ENCODE measurements around the gene DACH1.

DACH1 gene

GRCh38 chr13:71624653-71625600 lies 242.1 kb downstream of the DACH1 start:
- no peak for DNase-seq (ENCODE audit: low spot score)

DNA sequence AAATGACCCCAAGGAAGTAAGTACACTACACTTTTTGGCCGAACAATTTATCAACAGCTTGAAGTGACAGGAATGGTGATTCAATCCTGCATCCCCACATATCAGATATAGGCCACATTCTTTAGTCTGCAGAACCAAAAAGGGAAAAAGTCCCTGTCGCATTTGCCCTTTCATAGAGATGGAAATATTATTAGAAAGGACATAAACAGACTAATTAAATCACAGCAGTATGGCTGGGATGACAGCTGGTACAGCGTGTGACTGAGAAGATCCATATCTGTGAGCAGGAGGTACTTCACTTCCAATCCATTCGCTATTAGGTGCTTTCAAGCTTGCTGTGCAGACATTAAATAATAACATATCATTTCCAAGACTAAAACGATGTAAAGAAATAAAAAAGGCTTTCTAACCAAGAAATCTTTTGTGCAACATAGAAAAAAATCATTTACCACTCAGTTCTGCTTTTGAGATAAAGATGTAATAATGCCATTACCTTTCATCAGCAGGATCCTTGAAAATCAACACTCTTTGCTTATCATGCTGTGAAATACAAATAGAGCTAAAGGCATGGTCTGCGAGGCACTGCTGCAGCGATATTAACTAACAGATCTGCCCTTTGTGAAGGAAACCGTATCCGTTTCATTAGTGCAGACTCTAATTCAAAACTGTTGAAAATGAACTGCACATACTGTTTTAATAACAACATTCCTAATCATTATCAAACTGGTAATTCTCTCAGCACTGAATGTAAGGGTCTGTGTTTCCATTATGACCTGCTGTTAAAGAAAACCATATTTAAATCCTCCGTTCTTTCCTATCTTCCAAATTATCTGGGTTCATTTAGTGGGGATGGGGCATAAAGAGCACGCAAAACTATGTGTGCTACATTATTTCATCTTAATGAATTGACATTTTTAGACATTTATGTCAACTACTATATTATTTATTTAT lies 245.6 kb downstream of the DACH1 start:
- DNase-seq (ENCODE audit: low spot score), result no peak

DNA sequence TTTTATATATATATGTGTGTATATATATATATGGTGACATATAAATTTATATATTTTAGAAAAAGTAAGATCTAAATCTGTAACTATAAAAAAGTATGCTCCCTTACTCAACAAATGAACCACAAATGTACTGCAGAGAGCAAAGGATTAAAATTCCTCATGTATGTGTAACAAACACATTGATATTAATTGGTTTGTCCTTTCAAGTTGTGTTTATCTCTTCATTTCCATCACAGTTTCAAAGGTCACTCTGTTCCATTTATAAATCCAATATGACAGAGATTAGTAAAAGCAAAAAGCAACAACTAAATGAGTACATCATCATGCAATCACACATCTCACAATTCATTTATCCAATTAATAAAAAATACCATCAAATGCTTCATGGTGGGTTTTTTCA lies 247.9 kb downstream of the DACH1 start:
- DNase-seq (ENCODE audit: low spot score), result no peak

DNA sequence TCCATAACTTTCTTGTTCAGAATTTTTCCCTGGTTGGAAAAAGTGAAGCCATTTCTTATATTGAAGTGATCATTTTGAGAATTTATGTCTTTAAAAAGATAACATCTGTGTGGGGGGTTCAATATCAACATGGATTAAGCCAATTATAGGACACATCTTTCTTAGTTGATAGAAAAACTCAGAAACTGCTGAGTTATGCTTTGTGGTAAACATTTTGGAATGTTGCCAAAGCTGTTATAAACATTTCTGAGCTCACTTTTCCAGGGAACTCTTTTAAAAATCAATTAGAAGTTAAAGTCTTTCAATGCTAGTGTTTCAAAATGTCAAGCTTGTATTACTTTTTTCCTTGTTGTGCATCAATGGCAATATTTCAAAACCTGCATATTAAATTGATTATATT lies 248.8 kb downstream of the DACH1 start:
- no peak for DNase-seq (ENCODE audit: low spot score)

- DNase-seq (ENCODE audit: low spot score), result no peak
Observed at GRCh38 chr13:71617265-71617664, 249.7 kb downstream of the DACH1 start.

DNA sequence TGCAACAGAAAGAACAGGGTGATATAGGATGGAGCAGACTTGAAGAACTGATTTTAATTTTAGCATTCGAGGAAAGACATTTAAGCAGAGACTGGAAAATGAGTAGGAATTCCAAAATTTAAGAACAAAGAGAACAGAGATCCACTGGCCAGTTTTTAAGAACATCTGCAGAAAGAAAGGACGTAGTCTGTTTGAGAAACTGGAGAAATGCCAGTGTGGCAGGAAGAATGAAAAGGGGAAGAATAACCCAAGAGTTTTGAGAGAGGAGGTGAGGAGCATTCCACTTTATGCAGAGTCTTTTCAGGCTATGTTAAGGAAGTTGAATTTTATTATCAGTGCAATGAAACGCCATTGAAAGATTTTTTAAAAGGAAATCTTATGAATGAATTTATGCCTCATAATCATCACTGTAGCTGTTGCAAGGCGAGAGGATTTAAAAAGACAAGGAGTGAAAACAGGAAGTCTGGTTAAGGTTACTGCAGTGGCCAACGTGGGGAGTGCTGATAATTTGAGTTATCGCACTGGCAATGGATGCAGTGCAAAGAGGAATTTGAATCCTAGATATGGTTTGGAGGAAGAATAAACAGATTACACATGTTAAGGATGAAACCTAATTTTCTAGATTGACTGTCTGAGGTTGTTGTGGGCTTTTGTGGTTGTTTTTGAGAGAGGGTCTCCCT lies 253.8 kb downstream of the DACH1 start:
- DNase-seq (ENCODE audit: low spot score), result peak; percentile 53

DNA sequence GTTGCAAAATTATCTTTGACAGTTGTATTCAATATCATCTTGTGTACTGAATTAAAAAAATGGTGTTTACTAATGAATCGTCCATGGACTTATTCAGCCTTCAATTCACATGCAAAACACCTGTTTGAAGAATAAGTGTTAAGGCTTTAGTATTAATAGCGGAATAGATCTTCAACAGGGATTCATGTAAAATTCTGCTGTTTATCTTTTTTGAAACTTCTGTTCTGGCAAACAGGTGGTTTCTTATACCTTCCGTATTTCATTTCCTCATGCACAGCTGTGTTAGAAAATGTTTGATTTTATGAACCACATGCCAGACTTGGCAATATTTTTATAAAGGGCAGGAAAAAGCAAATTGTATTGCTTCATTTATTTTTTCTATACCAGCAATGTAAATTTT lies 255.7 kb downstream of the DACH1 start:
- peak; percentile 65 for DNase-seq (ENCODE audit: low spot score)

DNA sequence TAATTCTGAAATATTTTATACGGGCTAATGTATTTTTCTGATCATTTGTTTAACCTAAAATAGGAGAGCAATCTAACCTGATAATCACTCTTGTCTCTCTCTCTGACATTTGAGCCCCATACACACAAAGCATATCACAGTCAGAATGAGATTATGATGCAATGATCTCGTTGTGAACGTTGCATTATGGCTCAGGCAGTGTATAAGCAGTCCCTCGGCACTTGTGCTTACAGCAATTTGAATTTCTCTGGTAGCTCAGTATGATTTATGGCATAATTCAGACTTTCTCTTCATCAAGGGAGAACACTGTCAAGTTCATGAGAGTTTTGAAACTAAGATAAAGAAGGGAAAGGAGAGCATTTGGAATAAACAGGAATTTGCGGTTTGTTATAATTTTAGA lies 256.1 kb downstream of the DACH1 start:
- peak; percentile 83 for DNase-seq (ENCODE audit: low spot score)

GRCh38 chr13:71609271-71609670 lies 257.7 kb downstream of the DACH1 start:
- no peak for DNase-seq (ENCODE audit: low spot score)

- no peak for DNase-seq (ENCODE audit: low spot score)
Observed at GRCh38 chr13:71607575-71607974, 259.4 kb downstream of the DACH1 start.

DNA sequence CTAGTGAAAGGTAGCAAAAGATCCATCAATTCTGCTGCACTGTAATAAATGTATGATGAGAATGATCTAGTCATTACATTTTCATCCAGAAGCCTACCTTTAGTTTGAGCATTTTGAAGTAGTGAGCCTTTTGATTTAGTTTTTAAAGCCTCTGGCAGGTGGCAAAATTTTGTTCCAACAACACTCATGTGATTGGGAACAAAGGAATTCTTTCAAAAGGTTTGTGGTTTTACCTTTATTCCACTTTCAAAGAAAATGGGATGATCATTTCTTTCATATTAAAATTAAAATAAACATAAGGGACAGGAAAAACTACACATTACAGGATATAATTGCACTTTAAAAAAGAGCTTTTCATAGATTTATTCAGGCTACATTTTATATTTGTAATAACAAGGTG lies 260.2 kb downstream of the DACH1 start:
- DNase-seq (ENCODE audit: low spot score), result no peak

- DNase-seq (ENCODE audit: low spot score), result no peak
Observed at GRCh38 chr13:71605744-71606143, 261.3 kb downstream of the DACH1 start.

- DNase-seq (ENCODE audit: low spot score), result no peak
Observed at GRCh38 chr13:71603255-71603654, 263.7 kb downstream of the DACH1 start.

GRCh38 chr13:71602344-71602743 lies 264.7 kb downstream of the DACH1 start:
- no peak for DNase-seq (ENCODE audit: low spot score)

GRCh38 chr13:71597150-71597549 lies 269.9 kb downstream of the DACH1 start:
- DNase-seq (ENCODE audit: low spot score), result no peak

DNA sequence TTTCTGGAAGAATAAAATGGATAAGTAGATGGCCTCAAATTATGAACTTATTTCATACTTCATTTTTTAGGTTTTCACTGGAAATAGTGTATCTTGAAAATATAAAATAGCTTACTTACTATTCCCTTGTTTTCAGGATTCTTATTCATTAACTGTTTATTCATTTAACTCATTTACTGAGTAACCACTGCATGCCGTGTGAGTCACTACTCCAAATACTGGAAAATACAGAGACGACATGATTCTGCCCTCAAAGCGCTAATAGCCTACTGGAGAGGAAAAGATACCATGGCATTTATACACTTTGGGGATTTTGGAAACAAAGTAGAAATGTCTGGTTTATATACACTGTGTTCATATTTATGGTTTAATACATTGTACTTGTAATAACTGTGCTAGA lies 270.9 kb downstream of the DACH1 start:
- DNase-seq (ENCODE audit: low spot score), result no peak

- no peak for DNase-seq (ENCODE audit: low spot score)
Observed at GRCh38 chr13:71593566-71593965, 273.4 kb downstream of the DACH1 start.

- DNase-seq (ENCODE audit: low spot score), result no peak
Observed at GRCh38 chr13:71591374-71591773, 275.6 kb downstream of the DACH1 start.

DNA sequence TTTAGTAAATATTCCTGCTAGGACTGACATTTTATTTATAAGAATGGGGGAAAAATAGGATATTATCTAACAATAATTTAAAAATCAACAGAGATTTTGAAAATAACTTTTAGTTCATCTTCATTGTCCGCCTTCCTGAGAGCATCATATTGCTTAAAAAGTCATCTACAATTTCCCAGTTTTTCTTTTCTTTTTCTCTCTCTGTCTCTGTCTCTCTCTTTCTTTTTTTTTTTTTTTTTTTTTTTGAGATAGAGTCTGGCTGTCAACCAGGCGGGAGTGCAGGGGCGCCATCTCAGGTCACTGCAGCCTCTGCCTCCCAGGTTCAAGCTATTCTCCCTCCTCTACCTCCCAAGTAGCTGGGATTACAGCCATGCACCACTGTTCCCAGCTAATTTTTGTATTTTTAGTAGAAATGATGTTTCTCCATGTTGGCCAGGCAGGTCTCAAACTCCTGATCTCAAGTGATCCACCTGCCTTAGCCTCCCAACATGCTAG lies 276.3 kb downstream of the DACH1 start:
- DNase-seq (ENCODE audit: low spot score), result no peak

DNA sequence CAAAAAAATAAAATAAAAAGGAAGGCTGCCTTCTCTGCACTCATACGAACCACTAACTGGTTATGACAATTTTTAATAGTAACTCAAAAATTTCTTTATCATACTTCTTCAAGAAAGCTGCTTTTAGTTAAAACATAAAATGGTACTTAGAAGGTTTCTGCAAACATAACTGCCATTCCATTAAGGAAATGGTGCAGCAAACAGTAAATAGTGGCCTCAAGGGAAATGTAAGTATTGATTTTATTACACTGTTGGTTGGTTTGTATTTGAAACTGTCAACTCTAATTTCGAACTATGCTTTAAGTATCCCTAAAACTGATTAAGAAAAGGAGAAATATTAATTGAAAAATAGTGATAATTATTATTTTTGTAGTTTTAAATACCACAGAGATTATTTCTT lies 278.0 kb downstream of the DACH1 start:
- DNase-seq (ENCODE audit: low spot score), result no peak

GRCh38 chr13:71587817-71588216 lies 279.2 kb downstream of the DACH1 start:
- DNase-seq (ENCODE audit: low spot score), result no peak

- no peak for DNase-seq (ENCODE audit: low spot score)
Observed at GRCh38 chr13:71587193-71587592, 279.8 kb downstream of the DACH1 start.
